ENCODE results near the gene BAIAP3.

BAIAP3 gene

GRCh38 chr16:1299868-1300203, 33.6 kb upstream of the BAIAP3 start:
- no peak for DNase-seq

- peak; percentile 73 for DNase-seq
Observed at GRCh38 chr16:1300664-1301476, 32.6 kb upstream of the BAIAP3 start.

- DNase-seq, result no peak
Observed at GRCh38 chr16:1301562-1301961, 31.9 kb upstream of the BAIAP3 start.

GRCh38 chr16:1305823-1306222, 27.6 kb upstream of the BAIAP3 start:
- no peak for DNase-seq

- no peak for DNase-seq
Observed at GRCh38 chr16:1306334-1306733, 27.1 kb upstream of the BAIAP3 start.

GRCh38 chr16:1308036-1308976, 25.1 kb upstream of the BAIAP3 start:
- peak; percentile 76 for DNase-seq

- DNase-seq, result peak; percentile 100
Observed at GRCh38 chr16:1308977-1309885, 24.2 kb upstream of the BAIAP3 start, which contains the start of gene UBE2I. TSS of gene UBE2I (plus strand) at chr16:1309636. CDS start at chr16:1314031, 4,395 bp downstream.

GRCh38 chr16:1309888-1310831, 23.3 kb upstream of the BAIAP3 start:
- DNase-seq, result peak; percentile 27

GRCh38 chr16:1310832-1311200, 22.6 kb upstream of the BAIAP3 start:
- DNase-seq, result peak; percentile 31

GRCh38 chr16:1311212-1311737, 22.2 kb upstream of the BAIAP3 start:
- no peak for DNase-seq

GRCh38 chr16:1311738-1312466, 21.5 kb upstream of the BAIAP3 start:
- no peak for DNase-seq

- DNase-seq, result no peak
Observed at GRCh38 chr16:1312467-1312816, 21.0 kb upstream of the BAIAP3 start.

GRCh38 chr16:1312903-1313302, 20.5 kb upstream of the BAIAP3 start:
- no peak for DNase-seq

- DNase-seq, result no peak
Observed at GRCh38 chr16:1313721-1314369, 19.6 kb upstream of the BAIAP3 start.

GRCh38 chr16:1314399-1315068, 18.9 kb upstream of the BAIAP3 start:
- DNase-seq, result no peak

GRCh38 chr16:1315081-1316032, 18.1 kb upstream of the BAIAP3 start:
- no peak for DNase-seq

GRCh38 chr16:1316033-1316405, 17.4 kb upstream of the BAIAP3 start:
- no peak for DNase-seq

Measured in right kidney (tissue), 1 donor.